GM10248 (cell line): ENCODE measurements around the gene KCNG1.

Source experiments
- CTCF ChIA-PET: fragments of 300-600 bp; sonication (Branson Sonifier 250); formaldehyde crosslinking; extraction: SDS; loops from one replicate; lab custom pipeline; 2021; ENCODE audit warnings: antibody characterized with exemption; lab: Yijun Ruan, JAX
- POLR2A ChIA-PET: fragments of 350-650 bp; sonication (Branson Sonifier 250); formaldehyde crosslinking; extraction: SDS; loops from one replicate; lab custom pipeline; 2020; ENCODE audit warnings: antibody characterized with exemption; lab: Yijun Ruan, JAX
- DNase-seq: peaks from one replicate; pipeline ENCODE4 v3.0.0; 2012; ENCODE audit errors: extremely low spot score
- CTCF ChIP-seq: IDR thresholded peaks from 2 replicates; pipeline ENCODE4 v1.5.1; 2012; ENCODE audit warnings: mild to moderate bottlenecking, low read depth; ENCODE audit errors: extremely low read depth, missing control alignments, control extremely low read depth

The KCNG1 gene

GRCh38 chr20:51061418-51062045 lies 38.6 kb upstream of the KCNG1 start:
- CTCF ChIA-PET = interaction anchor here (1.5 kb wide), 1 partner anchor 11 kb away, joined by 4 read pairs; no protein-coding TSS in a partner anchor
- POLR2A ChIA-PET = interaction anchor here (0.5 kb wide), 1 partner anchor 239 kb away, joined by 4 read pairs; no protein-coding TSS in a partner anchor
- DNase-seq = no peak
- no peak for TF ChIP-seq CTCF

- DNase-seq = no peak
- TF ChIP-seq CTCF = no peak
- POLR2A ChIA-PET = no interaction called here
Observed at GRCh38 chr20:51060301-51060700, 37.4 kb upstream of the KCNG1 start.

GRCh38 chr20:51059862-51060261 lies 37.0 kb upstream of the KCNG1 start:
- CTCF ChIA-PET = no interaction called here
- no peak for TF ChIP-seq CTCF

More at GRCh38 chr20:51060301-51060700, 37.4 kb upstream of the KCNG1 start:
- CTCF ChIA-PET = interaction anchor here (1.5 kb wide), 1 partner anchor 9 kb away, joined by 4 read pairs; no protein-coding TSS in a partner anchor

GRCh38 chr20:51058017-51058416 lies 35.1 kb upstream of the KCNG1 start:
- ChIA-PET POLR2A (no interaction called here), CTCF (no interaction called here)

More at GRCh38 chr20:51059862-51060261, 37.0 kb upstream of the KCNG1 start:
- DNase-seq = no peak
- POLR2A ChIA-PET = no interaction called here

GRCh38 chr20:51054233-51054632 lies 31.3 kb upstream of the KCNG1 start:
- ChIA-PET POLR2A (no interaction called here), CTCF (interaction anchor here (1.4 kb wide), 1 partner anchor 67 kb away, joined by 4 read pairs; no protein-coding TSS in a partner anchor)
- no peak for DNase-seq
- no peak for TF ChIP-seq CTCF

More at GRCh38 chr20:51058017-51058416, 35.1 kb upstream of the KCNG1 start:
- DNase-seq = no peak
- TF ChIP-seq CTCF = no peak

- no peak for DNase-seq
- CTCF ChIA-PET = interaction anchor here (0.8 to 1.5 kb wide), 6 partner anchors 9 to 96 kb away, joined by 3 to 6 read pairs (median 4); no protein-coding TSS in a partner anchor
- POLR2A ChIA-PET = no interaction called here
- no peak for TF ChIP-seq CTCF
Observed at GRCh38 chr20:51050531-51051075, 27.7 kb upstream of the KCNG1 start.
